ENCODE results near the gene MRPL12.

The MRPL12 gene

DNA sequence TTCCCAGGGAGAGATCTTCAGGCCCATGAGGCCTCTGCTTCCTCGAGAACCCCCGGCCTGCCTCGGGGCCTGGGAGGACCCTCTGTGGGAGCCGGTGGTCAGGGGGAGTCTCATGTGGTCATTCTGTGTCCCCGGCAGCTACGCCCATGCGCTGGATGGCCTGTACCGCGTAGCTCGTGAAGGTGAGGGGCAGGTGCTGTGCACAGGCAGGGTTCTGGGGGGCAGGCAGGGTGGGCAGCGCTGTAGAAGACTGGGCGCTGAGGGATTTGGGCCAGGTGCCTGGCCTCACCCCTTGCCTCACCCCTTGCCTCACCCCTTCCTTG, 13.5 kb downstream of the MRPL12 start:
- H3K27me3 ChIP-seq (ENCODE audit: insufficient read depth, low read length), result no peaks in the 10 kb centered on the region
- H3K36me3 ChIP-seq (ENCODE audit: insufficient read depth, low read length), result peaks cover 14% of the 10 kb centered on the region; the same call in 1 of the 2 replicates
- no peaks in the 10 kb centered on the region for H3F3A ChIP-seq (ENCODE audit: insufficient read depth, low read length)
- no peak overlapping the region for H3K4me3 ChIP-seq (ENCODE audit: low read depth, low read length, poor library complexity, severe bottlenecking)
- H3K79me2 ChIP-seq (ENCODE audit: insufficient read depth, low read length), result no peaks in the 10 kb centered on the region
- H3K4me1 ChIP-seq (ENCODE audit: insufficient read depth, low read length, severe bottlenecking), result peaks cover 17% of the 10 kb centered on the region
- H3K9ac ChIP-seq (ENCODE audit: low read length), result no peak overlapping the region
- no peak overlapping the region for H3K27ac ChIP-seq (ENCODE audit: low read depth, low read length, poor library complexity, severe bottlenecking)
- no peaks in the 10 kb centered on the region for H3K9me3 ChIP-seq (ENCODE audit: low read length)
- TF ChIP-seq, protein P1, sequence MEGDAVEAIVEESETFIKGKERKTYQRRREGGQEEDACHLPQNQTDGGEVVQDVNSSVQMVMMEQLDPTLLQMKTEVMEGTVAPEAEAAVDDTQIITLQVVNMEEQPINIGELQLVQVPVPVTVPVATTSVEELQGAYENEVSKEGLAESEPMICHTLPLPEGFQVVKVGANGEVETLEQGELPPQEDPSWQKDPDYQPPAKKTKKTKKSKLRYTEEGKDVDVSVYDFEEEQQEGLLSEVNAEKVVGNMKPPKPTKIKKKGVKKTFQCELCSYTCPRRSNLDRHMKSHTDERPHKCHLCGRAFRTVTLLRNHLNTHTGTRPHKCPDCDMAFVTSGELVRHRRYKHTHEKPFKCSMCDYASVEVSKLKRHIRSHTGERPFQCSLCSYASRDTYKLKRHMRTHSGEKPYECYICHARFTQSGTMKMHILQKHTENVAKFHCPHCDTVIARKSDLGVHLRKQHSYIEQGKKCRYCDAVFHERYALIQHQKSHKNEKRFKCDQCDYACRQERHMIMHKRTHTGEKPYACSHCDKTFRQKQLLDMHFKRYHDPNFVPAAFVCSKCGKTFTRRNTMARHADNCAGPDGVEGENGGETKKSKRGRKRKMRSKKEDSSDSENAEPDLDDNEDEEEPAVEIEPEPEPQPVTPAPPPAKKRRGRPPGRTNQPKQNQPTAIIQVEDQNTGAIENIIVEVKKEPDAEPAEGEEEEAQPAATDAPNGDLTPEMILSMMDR (IDR thresholded peaks at IDR 0.05; ENCODE audit: low read length), result no peak
- no peak for TF ChIP-seq EZH2 (IDR thresholded peaks at IDR 0.05; ENCODE audit: borderline replicate concordance, low read length)
- no peak overlapping the region for H3K4me2 ChIP-seq (ENCODE audit: low read length)
- no peaks in the 10 kb centered on the region for H3K9me2 ChIP-seq (ENCODE audit: low read depth, low read length)
- no peak overlapping the region for H2AFZ ChIP-seq (ENCODE audit: low read length)
- H4K20me1 ChIP-seq (ENCODE audit: insufficient read depth, low read length), result no peaks in the 10 kb centered on the region

DNA sequence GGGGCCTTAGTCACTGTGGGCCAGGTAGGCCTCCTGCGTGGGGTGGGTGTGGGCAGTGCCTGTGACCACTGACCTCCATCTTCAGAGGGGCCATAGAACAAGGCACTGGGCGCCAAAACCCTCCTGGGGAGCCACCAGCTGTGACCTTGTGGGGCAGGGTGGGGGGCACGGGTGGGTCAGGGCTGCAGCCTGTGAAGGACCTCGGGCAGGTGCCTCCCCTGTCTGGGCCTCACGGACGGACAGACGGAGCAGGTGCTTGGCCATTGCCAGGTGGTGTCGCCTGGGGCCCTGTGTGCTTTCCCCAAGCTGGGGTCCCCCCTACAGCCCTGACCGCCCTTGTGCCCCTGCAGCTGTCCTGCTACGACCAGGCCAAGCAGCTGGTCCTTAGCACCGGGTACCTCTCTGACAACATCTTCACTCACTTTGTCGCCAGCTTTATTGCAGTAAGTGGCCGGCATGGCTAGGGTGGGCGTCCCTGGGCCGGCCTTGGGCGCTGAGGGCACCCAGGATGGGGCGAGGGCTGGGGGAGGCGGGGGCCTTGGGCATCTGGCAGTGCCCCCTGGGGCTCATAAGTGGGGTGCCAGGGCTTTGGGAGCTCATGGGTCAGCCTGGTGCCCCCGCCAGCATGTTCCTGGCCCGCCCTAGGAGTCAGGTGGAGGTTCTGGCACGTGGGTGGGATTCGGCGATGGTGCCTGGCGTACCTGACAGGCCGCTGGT, 14.0 kb downstream of the MRPL12 start:
- no peak overlapping the region for H2AFZ ChIP-seq (ENCODE audit: low read length)
- H3K27me3 ChIP-seq (ENCODE audit: insufficient read depth, low read length), result no peaks in the 10 kb centered on the region
- no peaks in the 10 kb centered on the region for H3K9me3 ChIP-seq (ENCODE audit: low read length)
- no peak overlapping the region for H3K27ac ChIP-seq (ENCODE audit: low read depth, low read length, poor library complexity, severe bottlenecking)
- H3F3A ChIP-seq (ENCODE audit: insufficient read depth, low read length), result no peaks in the 10 kb centered on the region
- no peaks in the 10 kb centered on the region for H4K20me1 ChIP-seq (ENCODE audit: insufficient read depth, low read length)
- H3K4me1 ChIP-seq (ENCODE audit: insufficient read depth, low read length, severe bottlenecking), result peaks cover 14% of the 10 kb centered on the region
- no peaks in the 10 kb centered on the region for H3K9me2 ChIP-seq (ENCODE audit: low read depth, low read length)
- no peak overlapping the region for H3K4me2 ChIP-seq (ENCODE audit: low read length)
- TF ChIP-seq, protein P1 (IDR thresholded peaks at IDR 0.05; ENCODE audit: low read length), result no peak
- TF ChIP-seq EZH2 (IDR thresholded peaks at IDR 0.05; ENCODE audit: borderline replicate concordance, low read length), result no peak
- no peaks in the 10 kb centered on the region for H3K79me2 ChIP-seq (ENCODE audit: insufficient read depth, low read length)
- H3K36me3 ChIP-seq (ENCODE audit: insufficient read depth, low read length), result peaks cover 14% of the 10 kb centered on the region; the same call in 1 of the 2 replicates
- H3K9ac ChIP-seq (ENCODE audit: low read length), result no peak overlapping the region
- no peak overlapping the region for H3K4me3 ChIP-seq (ENCODE audit: low read depth, low read length, poor library complexity, severe bottlenecking)

DNA sequence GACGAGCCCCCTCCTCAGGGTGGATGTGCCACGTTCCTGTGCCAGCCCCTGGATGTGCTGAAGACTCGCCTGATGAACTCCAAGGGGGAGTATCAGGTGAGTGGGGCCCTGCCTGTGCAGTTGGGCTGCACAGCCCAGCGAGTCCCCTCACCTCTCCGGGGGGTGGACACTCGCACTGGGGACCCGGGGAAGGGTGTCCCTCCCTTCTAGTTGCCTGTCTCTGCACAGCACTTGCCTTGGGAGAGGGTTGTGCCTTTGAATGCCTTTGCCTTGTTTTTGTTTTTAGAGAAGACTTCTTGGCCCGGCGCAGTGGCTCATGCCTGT, 14.6 kb downstream of the MRPL12 start:
- H3K79me2 ChIP-seq (ENCODE audit: insufficient read depth, low read length), result no peaks in the 10 kb centered on the region
- H3F3A ChIP-seq (ENCODE audit: insufficient read depth, low read length), result no peaks in the 10 kb centered on the region
- no peak overlapping the region for H3K4me3 ChIP-seq (ENCODE audit: low read depth, low read length, poor library complexity, severe bottlenecking)
- TF ChIP-seq EZH2 (IDR thresholded peaks at IDR 0.05; ENCODE audit: borderline replicate concordance, low read length), result no peak
- TF ChIP-seq, protein P1 (IDR thresholded peaks at IDR 0.05; ENCODE audit: low read length), result no peak
- H4K20me1 ChIP-seq (ENCODE audit: insufficient read depth, low read length), result no peaks in the 10 kb centered on the region
- H3K9me3 ChIP-seq (ENCODE audit: low read length), result no peaks in the 10 kb centered on the region
- no peak overlapping the region for H3K4me2 ChIP-seq (ENCODE audit: low read length)
- H3K27me3 ChIP-seq (ENCODE audit: insufficient read depth, low read length), result no peaks in the 10 kb centered on the region
- H2AFZ ChIP-seq (ENCODE audit: low read length), result no peak overlapping the region
- peaks cover 14% of the 10 kb centered on the region; the same call in 1 of the 2 replicates for H3K36me3 ChIP-seq (ENCODE audit: insufficient read depth, low read length)
- no peaks in the 10 kb centered on the region for H3K9me2 ChIP-seq (ENCODE audit: low read depth, low read length)
- H3K9ac ChIP-seq (ENCODE audit: low read length), result no peak overlapping the region
- no peak overlapping the region for H3K27ac ChIP-seq (ENCODE audit: low read depth, low read length, poor library complexity, severe bottlenecking)
- H3K4me1 ChIP-seq (ENCODE audit: insufficient read depth, low read length, severe bottlenecking), result peaks cover 13% of the 10 kb centered on the region

Data from OCI-LY1 (cell line).